Neural cell (in vitro differentiated cells): Measurements from ENCODE around the gene BRD3. TPM values are rescaled to one million over a fixed set of nuclear protein-coding genes. Genes with fewer than 3 reads are reported as not detected.

Source experiments
- H2AFZ ChIP-seq: fragments of 200-600, 300-800 bp; sonication (generic), shearing (Covaris generic); 2 replicates; pipeline ENCODE4 v1.6.0; 2014; ENCODE audit warnings: low read depth, mild to moderate bottlenecking, antibody characterized with exemption, low read length, moderate library complexity
- H3F3A ChIP-seq: fragments of 200-600 bp; shearing (Covaris generic); 2 replicates; pipeline ENCODE4 v1.6.1; 2016; ENCODE audit warnings: mild to moderate bottlenecking, moderate library complexity, mixed read lengths, antibody characterized with exemption, low read length; ENCODE audit not compliant: insufficient read depth, poor library complexity, severe bottlenecking
- H3K27ac ChIP-seq: fragments of 200-600, 300-800 bp; sonication (generic), shearing (Covaris generic); 2 replicates; pipeline ENCODE4 v1.5.1; 2014; ENCODE audit warnings: mild to moderate bottlenecking, low read length, moderate library complexity
- H3K27me3 ChIP-seq: fragments of 300-800, 200-600 bp; sonication (generic), shearing (Covaris generic); 2 replicates; pipeline ENCODE4 v1.6.0; 2014; ENCODE audit warnings: mild to moderate bottlenecking, low read depth, low read length, moderate library complexity; ENCODE audit not compliant: insufficient read depth
- H3K36me3 ChIP-seq: fragments of 300-800, 200-600 bp; sonication (generic), shearing (Covaris generic); 2 replicates; pipeline ENCODE4 v1.5.1; 2014; ENCODE audit warnings: mild to moderate bottlenecking, antibody characterized with exemption, low read length, moderate library complexity; ENCODE audit not compliant: insufficient read depth
- H3K4me2 ChIP-seq: fragments of 300-800, 200-600 bp; sonication (generic), shearing (Covaris generic); 2 replicates; pipeline ENCODE4 v1.6.0; 2014; ENCODE audit warnings: mild to moderate bottlenecking, low read length
- H3K4me3 ChIP-seq: fragments of 300-800, 200-600 bp; sonication (generic), shearing (Covaris generic); 2 replicates; pipeline ENCODE4 v1.5.1; 2014; ENCODE audit warnings: mild to moderate bottlenecking, low read length, moderate library complexity
- H3K79me2 ChIP-seq: fragments of 200-600 bp; shearing (Covaris generic); replicated peaks from 2 replicates; pipeline ENCODE4 v1.6.0; 2014; ENCODE audit warnings: mild to moderate bottlenecking, low read length, moderate library complexity; ENCODE audit not compliant: insufficient read depth
- H3K9ac ChIP-seq: fragments of 300-800, 200-600 bp; sonication (generic), shearing (Covaris generic); 2 replicates; pipeline ENCODE4 v1.6.1; 2016; ENCODE audit warnings: mild to moderate bottlenecking, low read length, mixed read lengths
- H3K9me2 ChIP-seq: fragments of 200-600 bp; shearing (Covaris generic); 2 replicates; pipeline ENCODE4 v1.6.1; 2016; ENCODE audit warnings: mild to moderate bottlenecking, low read length, mixed read lengths; ENCODE audit not compliant: insufficient read depth
- H3K9me3 ChIP-seq: fragments of 200-600, 300-800 bp; sonication (generic), shearing (Covaris generic); 2 replicates; pipeline ENCODE4 v1.6.1; 2016; ENCODE audit warnings: mild to moderate bottlenecking, mixed run types, low read length, moderate library complexity, mixed read lengths
- H4K20me1 ChIP-seq: fragments of 200-600 bp; shearing (Covaris generic); 2 replicates; pipeline ENCODE4 v1.6.1; 2016; ENCODE audit warnings: mild to moderate bottlenecking, mixed run types; ENCODE audit not compliant: insufficient read depth
- CTCF ChIP-seq: fragments of 450-650 bp; IDR thresholded peaks from 2 replicates; pipeline ENCODE4 v1.5.1; 2014; ENCODE audit warnings: antibody characterized with exemption, mild to moderate bottlenecking, moderate library complexity; ENCODE audit not compliant: poor library complexity, severe bottlenecking
- EP300 ChIP-seq: fragments of 450-650 bp; conservative IDR thresholded peaks from 2 replicates; pipeline ENCODE4 v1.6.1; 2014; ENCODE audit warnings: antibody characterized with exemption, mild to moderate bottlenecking, moderate library complexity; ENCODE audit not compliant: poor library complexity, severe bottlenecking
- EZH2 ChIP-seq: fragments of 200-600, 300-800 bp; shearing (Covaris generic), sonication (generic); IDR thresholded peaks from 2 replicates; pipeline ENCODE4 v1.6.1; 2014; ENCODE audit warnings: antibody characterized with exemption, low read length, borderline replicate concordance, mild to moderate bottlenecking; ENCODE audit not compliant: insufficient read depth, poor library complexity, severe bottlenecking
- MXI1 ChIP-seq: fragments of 450-650 bp; conservative IDR thresholded peaks from 2 replicates; pipeline ENCODE4 v1.6.1; 2014; ENCODE audit warnings: antibody characterized with exemption, mild to moderate bottlenecking; ENCODE audit not compliant: poor library complexity, severe bottlenecking
- POLR2AphosphoS5 ChIP-seq: IDR thresholded peaks from 2 replicates; pipeline ENCODE4 v1.6.1; 2012
- RAD21 ChIP-seq: fragments of 450-650 bp; conservative IDR thresholded peaks from 2 replicates; pipeline ENCODE4 v1.6.1; 2014; ENCODE audit warnings: antibody characterized with exemption, mild to moderate bottlenecking, moderate library complexity
- REST ChIP-seq: IDR thresholded peaks from 2 replicates; pipeline ENCODE4 v1.6.1; 2012; ENCODE audit warnings: borderline replicate concordance
- SMC3 ChIP-seq: fragments of 450-650 bp; conservative IDR thresholded peaks from 2 replicates; pipeline ENCODE4 v1.6.1; 2014; ENCODE audit warnings: antibody characterized with exemption, mild to moderate bottlenecking, moderate library complexity; ENCODE audit not compliant: poor library complexity
- TAF1 ChIP-seq: IDR thresholded peaks from 2 replicates; pipeline ENCODE4 v1.6.1; 2012; ENCODE audit warnings: low read depth
- polyA plus RNA-seq: library from polyadenylated mRNA; depleted of rRNA; stranded (reverse); fragments of >200 nt; gene quantifications from 2 replicates; pipeline ENCODE4 v1.2.3, GENCODE V29; 2014

The BRD3 gene
- polyA plus RNA-seq, 1 donor from 2014 or later: 17.6 TPM

- no peak overlapping the region for H3K9ac ChIP-seq
- TF ChIP-seq RAD21: no peak
- TF ChIP-seq EP300: no peak
- TF ChIP-seq POLR2AphosphoS5: no peak
- TF ChIP-seq CTCF: no peak
- no peak for TF ChIP-seq TAF1
Measured at GRCh38 chr9:134085674-134086073, 17.8 kb upstream of the BRD3 start.

GRCh38 chr9:134083451-134083850, 15.6 kb upstream of the BRD3 start:
- Histone ChIP-seq H3K36me3 (no peaks in the 10 kb centered on the region), H3K27me3 (no peaks in the 10 kb centered on the region), H3K9me2 (no peaks in the 10 kb centered on the region), H3K4me3 (no peak overlapping the region), H3K9me3 (no peaks in the 10 kb centered on the region), H3K9ac (no peak overlapping the region), H3K27ac (no peak overlapping the region), H3K79me2 (no peaks in the 10 kb centered on the region), H3K4me2 (no peak overlapping the region), H2AFZ (no peak overlapping the region), H4K20me1 (no peaks in the 10 kb centered on the region), H3F3A (no peaks in the 10 kb centered on the region)
- no peak for TF ChIP-seq EZH2
- TF ChIP-seq EP300: no peak
- no peak for TF ChIP-seq POLR2AphosphoS5
- no peak for TF ChIP-seq MXI1
- no peak for TF ChIP-seq CTCF
- no peak for TF ChIP-seq SMC3
- TF ChIP-seq RAD21: no peak
- TF ChIP-seq TAF1: no peak
- no peak for TF ChIP-seq REST

More at GRCh38 chr9:134085674-134086073, 17.8 kb upstream of the BRD3 start:
- no peaks in the 10 kb centered on the region for H3K27me3 ChIP-seq
- H2AFZ ChIP-seq: no peak overlapping the region
- H3K4me2 ChIP-seq: no peak overlapping the region
- no peaks in the 10 kb centered on the region for H3K79me2 ChIP-seq
- H4K20me1 ChIP-seq: no peaks in the 10 kb centered on the region
- no peaks in the 10 kb centered on the region for H3K9me3 ChIP-seq
- no peaks in the 10 kb centered on the region for H3K9me2 ChIP-seq
- no peaks in the 10 kb centered on the region for H3K36me3 ChIP-seq
- H3F3A ChIP-seq: no peaks in the 10 kb centered on the region
- H3K4me3 ChIP-seq: no peak overlapping the region
- no peak overlapping the region for H3K27ac ChIP-seq
